GM12801 (cell line): ENCODE results near the gene BACH2.

Source experiments
- CTCF ChIP-seq: IDR thresholded peaks from one replicate; pipeline ENCODE4 v1.5.1; 2011; ENCODE audit warnings: control low read depth; ENCODE audit not compliant: insufficient read length; ENCODE audit errors: extremely low read depth

BACH2 gene

GRCh38 chr6:89936177-89936576, 360.5 kb downstream of the BACH2 start:
- TF ChIP-seq CTCF: no peak

GRCh38 chr6:89934685-89935366, 361.8 kb downstream of the BACH2 start:
- no peak for TF ChIP-seq CTCF

DNA sequence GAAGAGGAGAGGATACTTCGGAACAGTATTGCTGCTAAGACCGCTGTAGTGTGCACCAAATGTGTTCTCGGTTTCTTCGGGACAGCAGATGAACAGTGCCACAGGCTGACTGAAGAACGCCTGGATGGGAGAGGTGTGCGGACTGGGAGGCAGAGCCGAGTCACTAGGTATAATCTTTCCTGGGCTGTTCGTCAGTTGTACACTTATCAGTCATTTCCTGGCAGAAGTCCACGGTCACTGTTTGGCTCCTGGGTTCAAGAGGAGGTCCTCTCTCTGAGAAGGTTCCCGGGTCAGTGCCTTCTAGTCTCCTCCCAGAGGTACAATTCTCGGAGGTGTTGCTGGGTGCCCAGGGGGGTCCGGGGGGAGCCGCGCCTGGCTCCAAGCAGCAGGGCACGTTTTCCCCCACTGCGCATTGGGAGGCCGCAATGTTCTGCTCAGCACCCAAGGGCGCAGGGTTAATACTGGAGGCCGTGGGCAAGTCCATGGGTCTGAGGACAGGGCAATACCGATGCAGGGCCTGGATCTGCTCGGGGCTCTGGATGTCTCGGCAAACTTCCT, 364.3 kb downstream of the BACH2 start:
- TF ChIP-seq CTCF: no peak

- no peak for TF ChIP-seq CTCF
Observed at GRCh38 chr6:89930789-89931188, 365.9 kb downstream of the BACH2 start.

GRCh38 chr6:89928604-89929003, 368.0 kb downstream of the BACH2 start:
- TF ChIP-seq CTCF: no peak

- no peak for TF ChIP-seq CTCF
Observed at GRCh38 chr6:89927791-89928550, 368.7 kb downstream of the BACH2 start.

- TF ChIP-seq CTCF: no peak
Observed at GRCh38 chr6:89927264-89927663, 369.4 kb downstream of the BACH2 start.
